ENCODE measurements around the gene TNIP1. TPM values are rescaled to one million over a fixed set of nuclear protein-coding genes. Genes with fewer than 3 reads are reported as not detected.

Gene TNIP1
- 100 to 1,000 TPM; 124 to 234 (median 131) TPM for total RNA-seq
- polyA plus RNA-seq: 10 to 100 TPM; 28.9 to 45.2 TPM
- total RNA-seq: 114 reads per million, percentile 86 among the genes with 10 or more reads in this experiment

- peak within 1 kb of the TSS; percentile 86 to 95 (median 91) for H3K27ac Mint-ChIP-seq
- H3K27me3 Mint-ChIP-seq: no peaks in the 10 kb centered on the region
- CTCF ChIA-PET: interaction anchor here (0.9 to 2.3 kb wide), 5 partner anchors 27 to 84 kb away, joined by 3 to 13 read pairs (median 5); no protein-coding TSS in a partner anchor
Observed at GRCh38 chr5:151080613-151081430, at the start of gene TNIP1. Gene TNIP1 (minus strand): TSS chr5:151081034. CDS start chr5:151065095, 15,939 bp downstream.

GRCh38 chr5:151130235-151130921, 49.5 kb upstream of the TNIP1 start:
- Mint-ChIP-seq H3K9me3 (no peaks in the 10 kb centered on the region), H3K4me3 (no peak overlapping the region), H3K27me3 (no peaks in the 10 kb centered on the region), H3K36me3 (peaks cover 13 to 79% (median 49%) of the 10 kb centered on the region in 5 donors), H3K4me1 (peaks cover 53 to 98% (median 81%) of the 10 kb centered on the region in 7 donors), H3K27ac (peak overlapping the region in 8 of 9 donors; percentile 78 to 99 (median 93))
- no peaks in the 10 kb centered on the region for H3K27me3 ChIP-seq (ENCODE audit: control insufficient read depth in 2 of 2, insufficient read depth in 2 of 2, low read length in 2 of 2)
- intact Hi-C loops (cut with micrococcal nuclease): no loop called here
- H3K9me3 ChIP-seq (ENCODE audit: control insufficient read depth in 2 of 3, low read length in 3 of 3): no peaks in the 10 kb centered on the region
- peaks cover 7 to 44% of the 10 kb centered on the region in 2 donors for H3K4me1 ChIP-seq (ENCODE audit: control insufficient read depth in 2 of 2, insufficient read depth in 2 of 2, low read length in 2 of 2)
- POLR2A ChIA-PET: interaction anchor here (0.6 to 31.2 kb wide), 3 partner anchors 25 to 669 kb away, joined by 3 to 760 read pairs (median 3); partner anchors contain the start of gene ANXA6
- DNase-seq (no peak), ATAC-seq (no peak)
- H3K27ac ChIP-seq (ENCODE audit: low read depth, low read length): peak overlapping the region; percentile 59
- H3K4me3 ChIP-seq (ENCODE audit: low read length): no peak overlapping the region
- H3K36me3 ChIP-seq (ENCODE audit: control insufficient read depth in 2 of 3, insufficient read depth in 3 of 3, low read length in 3 of 3): peaks cover 29 to 98% (median 72%) of the 10 kb centered on the region in 3 experiments
- CTCF ChIA-PET: interaction anchor here (0.6 to 13.8 kb wide), 7 partner anchors 13 to 331 kb away, joined by 3 to 403 read pairs (median 5); partner anchors contain the start of gene ANXA6

More at GRCh38 chr5:151080613-151081430, at the start of gene TNIP1:
- H3K36me3 Mint-ChIP-seq: peaks cover 0 to 39% (median 18%) of the 10 kb centered on the region in 5 donors
- H3K4me1 Mint-ChIP-seq: peaks cover 53 to 84% (median 73%) of the 10 kb centered on the region in 7 donors
- Histone ChIP-seq H3K4me3 (ENCODE audit: low read length) (peak within 1 kb of the TSS; percentile 86), H3K4me1 (ENCODE audit: control insufficient read depth in 2 of 2, insufficient read depth in 2 of 2, low read length in 2 of 2) (peaks cover 37 to 69% of the 10 kb centered on the region in 2 donors), H3K36me3 (ENCODE audit: control insufficient read depth in 2 of 3, insufficient read depth in 3 of 3, low read length in 3 of 3) (peaks cover 0 to 11% (median 0%) of the 10 kb centered on the region in 3 experiments), H3K27me3 (ENCODE audit: control insufficient read depth in 2 of 2, insufficient read depth in 2 of 2, low read length in 2 of 2) (no peaks in the 10 kb centered on the region), H3K27ac (ENCODE audit: low read depth, low read length) (peak within 1 kb of the TSS; percentile 96), H3K9me3 (ENCODE audit: control insufficient read depth in 2 of 3, low read length in 3 of 3) (no peaks in the 10 kb centered on the region)
- peak; percentile 86 to 99 (median 90) for DNase-seq
- peak; percentile 94 for ATAC-seq
- peaks cover 0 to 2% (median 0%) of the 10 kb centered on the region in 11 donors for H3K9me3 Mint-ChIP-seq
- H3K4me3 Mint-ChIP-seq: peak within 1 kb of the TSS; percentile 85 to 95 (median 90)
- POLR2A ChIA-PET: interaction anchor here (0.6 to 3.6 kb wide), 14 partner anchors 12 to 142 kb away, joined by 3 to 25 read pairs (median 4); no protein-coding TSS in a partner anchor
- intact Hi-C loops (cut with micrococcal nuclease): loop anchor here (1.0 to 10.0 kb wide), 20 partner anchors 8 to 1736 kb away; partner anchors contain the start of genes G3BP1 (in 2 of the 2), GRPEL2 (in 2 of the 2), RBM22 (in 2 of the 2) and TCOF1 (in 2 of the 2)

GRCh38 chr5:151128817-151129216, 48.0 kb upstream of the TNIP1 start:
- Histone ChIP-seq H3K4me3 (ENCODE audit: low read length) (no peak overlapping the region), H3K27me3 (ENCODE audit: control insufficient read depth in 2 of 2, insufficient read depth in 2 of 2, low read length in 2 of 2) (no peaks in the 10 kb centered on the region), H3K9me3 (ENCODE audit: control insufficient read depth in 2 of 3, low read length in 3 of 3) (no peaks in the 10 kb centered on the region), H3K36me3 (ENCODE audit: control insufficient read depth in 2 of 3, insufficient read depth in 3 of 3, low read length in 3 of 3) (peaks cover 34 to 94% (median 73%) of the 10 kb centered on the region in 3 experiments), H3K27ac (ENCODE audit: low read depth, low read length) (peak overlapping the region; percentile 40), H3K4me1 (ENCODE audit: control insufficient read depth in 2 of 2, insufficient read depth in 2 of 2, low read length in 2 of 2) (peaks cover 7 to 53% of the 10 kb centered on the region in 2 donors)
- Mint-ChIP-seq H3K27me3 (no peaks in the 10 kb centered on the region), H3K27ac (peak overlapping the region; percentile 38 to 99 (median 89)), H3K4me1 (peaks cover 46 to 96% (median 78%) of the 10 kb centered on the region in 7 donors), H3K4me3 (no peak overlapping the region), H3K36me3 (peaks cover 13 to 71% (median 49%) of the 10 kb centered on the region in 5 donors), H3K9me3 (no peaks in the 10 kb centered on the region)
- ATAC-seq: no peak
- ChIA-PET POLR2A (interaction anchor here (0.7 to 31.2 kb wide), 4 partner anchors 8 to 30 kb away, joined by 3 to 760 read pairs (median 4); partner anchors contain the start of gene ANXA6), CTCF (interaction anchor here (0.5 to 13.8 kb wide), 7 partner anchors 13 to 1087 kb away, joined by 3 to 403 read pairs (median 4); no protein-coding TSS in a partner anchor)
- DNase-seq: no peak
- intact Hi-C loops (cut with micrococcal nuclease): no loop called here

GRCh38 chr5:151127926-151128325, 47.1 kb upstream of the TNIP1 start:
- H3K27me3 Mint-ChIP-seq: no peaks in the 10 kb centered on the region
- peaks cover 7 to 44% of the 10 kb centered on the region in 2 donors for H3K4me1 ChIP-seq (ENCODE audit: control insufficient read depth in 2 of 2, insufficient read depth in 2 of 2, low read length in 2 of 2)
- peaks cover 26 to 94% (median 73%) of the 10 kb centered on the region in 3 experiments for H3K36me3 ChIP-seq (ENCODE audit: control insufficient read depth in 2 of 3, insufficient read depth in 3 of 3, low read length in 3 of 3)
- H3K9me3 ChIP-seq (ENCODE audit: control insufficient read depth in 2 of 3, low read length in 3 of 3): no peaks in the 10 kb centered on the region
- CTCF ChIA-PET: interaction anchor here (0.7 to 13.8 kb wide), 4 partner anchors 9 to 39 kb away, joined by 4 to 403 read pairs (median 54); no protein-coding TSS in a partner anchor
- intact Hi-C loops (cut with micrococcal nuclease): loop anchor here in 1 of 2 donors (2.0 kb wide), 2 partner anchors 13 to 29 kb away; partner anchors contain the start of gene ANXA6
- no peak overlapping the region for H3K27ac ChIP-seq (ENCODE audit: low read depth, low read length)
- H3K4me1 Mint-ChIP-seq: peaks cover 43 to 87% (median 72%) of the 10 kb centered on the region in 7 donors
- H3K27me3 ChIP-seq (ENCODE audit: control insufficient read depth in 2 of 2, insufficient read depth in 2 of 2, low read length in 2 of 2): no peaks in the 10 kb centered on the region
- ATAC-seq (no peak), DNase-seq (no peak)
- peaks cover 13 to 67% (median 41%) of the 10 kb centered on the region in 5 donors for H3K36me3 Mint-ChIP-seq
- POLR2A ChIA-PET: interaction anchor here (1.9 to 31.2 kb wide), 2 partner anchors 8 to 27 kb away, joined by 5 to 760 read pairs; partner anchors contain the start of gene ANXA6
- H3K4me3 Mint-ChIP-seq: no peak overlapping the region
- H3K27ac Mint-ChIP-seq: peak overlapping the region; percentile 38 to 99 (median 83)
- no peaks in the 10 kb centered on the region for H3K9me3 Mint-ChIP-seq
- no peak overlapping the region for H3K4me3 ChIP-seq (ENCODE audit: low read length)

- peaks cover under 1 to 27% of the 10 kb centered on the region in 2 donors for H3K4me1 ChIP-seq (ENCODE audit: control insufficient read depth in 2 of 2, insufficient read depth in 2 of 2, low read length in 2 of 2)
- DNase-seq (peak; percentile 41 to 71 (median 64)), ATAC-seq (peak; percentile 73)
- no peaks in the 10 kb centered on the region for H3K9me3 Mint-ChIP-seq
- H3K27ac ChIP-seq (ENCODE audit: low read depth, low read length): peak overlapping the region; percentile 72
- intact Hi-C loops (cut with micrococcal nuclease): loop anchor here (1.0 to 2.0 kb wide), 5 partner anchors 15 to 126 kb away; partner anchors contain the start of gene ANXA6 (in 1 of the 2)
- no peaks in the 10 kb centered on the region for H3K27me3 ChIP-seq (ENCODE audit: control insufficient read depth in 2 of 2, insufficient read depth in 2 of 2, low read length in 2 of 2)
- peaks cover 13 to 68% (median 36%) of the 10 kb centered on the region in 5 donors for H3K36me3 Mint-ChIP-seq
- peak overlapping the region; percentile 68 to 99 (median 91) for H3K27ac Mint-ChIP-seq
- peak overlapping the region in 9 of 10 donors; percentile 22 to 84 (median 54) for H3K4me3 Mint-ChIP-seq
- H3K36me3 ChIP-seq (ENCODE audit: control insufficient read depth in 2 of 3, insufficient read depth in 3 of 3, low read length in 3 of 3): peaks cover 40 to 94% (median 70%) of the 10 kb centered on the region in 3 experiments
- H3K9me3 ChIP-seq (ENCODE audit: control insufficient read depth in 2 of 3, low read length in 3 of 3): no peaks in the 10 kb centered on the region
- no peaks in the 10 kb centered on the region for H3K27me3 Mint-ChIP-seq
- no peak overlapping the region for H3K4me3 ChIP-seq (ENCODE audit: low read length)
- POLR2A ChIA-PET: interaction anchor here (0.5 to 31.2 kb wide), 11 partner anchors 8 to 109 kb away, joined by 3 to 760 read pairs (median 6); partner anchors contain the start of gene ANXA6
- H3K4me1 Mint-ChIP-seq: peaks cover 32 to 75% (median 57%) of the 10 kb centered on the region in 7 donors
- CTCF ChIA-PET: interaction anchor here (0.6 to 13.8 kb wide), 27 partner anchors 8 to 166 kb away, joined by 3 to 403 read pairs (median 4); partner anchors contain the start of gene ANXA6
Observed at GRCh38 chr5:151126199-151126645, 45.4 kb upstream of the TNIP1 start.

Measured in naive thymus-derived CD4-positive, alpha-beta T cell (primary cell).